Uterus (tissue), 4 donors: ENCODE results near the gene TLN1. TPM values are rescaled to one million over a fixed set of nuclear protein-coding genes. Genes with fewer than 3 reads are reported as not detected.

Experiments
- DNase-seq, 2 donors: peaks; one replicate each; pipeline ENCODE4 v3.0.0-alpha.2; 2019 to 2020
- H3K27ac ChIP-seq, 2 donors: fragments of 200-600 bp; sonication (generic); 1 replicate in 1 of 2; 2 replicates in 1 of 2; pipeline ENCODE4 v1.5.1; 2016 to 2018
- H3K27me3 ChIP-seq, 2 donors: fragments of 200-600 bp; sonication (generic); one replicate each; pipeline ENCODE4 v1.5.1; 2018 to 2019; ENCODE audit warnings: control low read depth in 1 of 2
- H3K36me3 ChIP-seq, 2 donors: fragments of 200-600 bp; sonication (generic); one replicate each; pipeline ENCODE4 v1.5.1; 2019; ENCODE audit warnings: control low read depth in 1 of 2
- H3K4me1 ChIP-seq, 2 donors: fragments of 200-600 bp; sonication (generic); one replicate each; pipeline ENCODE4 v1.5.1; 2018 to 2019; ENCODE audit warnings: control low read depth in 1 of 2
- H3K4me3 ChIP-seq, 2 donors: fragments of 200-600 bp; sonication (generic); 1 replicate in 1 of 2; 2 replicates in 1 of 2; pipeline ENCODE4 v1.5.1; 2018 to 2019; ENCODE audit warnings: mild to moderate bottlenecking in 1 of 2
- H3K9me3 ChIP-seq, 2 donors: fragments of 200-600 bp; sonication (generic); one replicate each; pipeline ENCODE4 v1.5.1; 2019; ENCODE audit warnings: control low read depth in 1 of 2
- CTCF ChIP-seq, 4 experiments: fragments of 200-600 bp in 2 of 4; fragments of 450-650 bp in 2 of 4; sonication (generic) in 2 of 4; IDR thresholded peaks; one replicate each; pipeline ENCODE4 v1.5.1; 2016 to 2019; ENCODE audit warnings: antibody characterized with exemption in 4 of 4, mild to moderate bottlenecking in 2 of 4, moderate library complexity in 1 of 4
- POLR2A ChIP-seq, 2 donors: fragments of 450-650 bp; IDR thresholded peaks; one replicate each; pipeline ENCODE4 v1.6.1; 2016; ENCODE audit warnings: antibody characterized with exemption in 2 of 2, mild to moderate bottlenecking in 1 of 2, moderate library complexity in 1 of 2
- intact Hi-C: fragments of 100-400 bp; cut with DNase I; formaldehyde crosslinking; loops from one replicate; pipeline ENCODE4 v1.15.1; 2023; ENCODE audit warnings: low total_unique reads
- total RNA-seq, 4 donors: library from RNA; depleted of rRNA in 3 of 4; stranded (reverse); fragments of >200 nt in 3 of 4; gene quantifications; one replicate each; pipeline versions ENCODE4 v1.1.0 to v1.2.4, GENCODE V29; 2014 to 2023
- donor health status: DM: yes; HTN: yes; CAD: no.

The TLN1 gene
- total RNA-seq, 4 donors from 2014 or later, result 202 to 540 (median 281) TPM

- H3K9me3 ChIP-seq, result no peaks in the 10 kb centered on the region
- intact Hi-C loops, result no loop called here
- no peak for TF ChIP-seq POLR2A (IDR thresholded peaks at IDR 0.05)
- no peak for TF ChIP-seq CTCF (IDR thresholded peaks at IDR 0.05)
- no peak overlapping the region for H3K4me3 ChIP-seq
- DNase-seq, result no peak
- no peak overlapping the region for H3K27ac ChIP-seq
- peaks cover 0 to 8% of the 10 kb centered on the region in 2 donors for H3K4me1 ChIP-seq
- no peaks in the 10 kb centered on the region for H3K36me3 ChIP-seq
- no peaks in the 10 kb centered on the region for H3K27me3 ChIP-seq
These were observed 5.1 kb upstream of the TLN1 start for GRCh38 chr9:35737143-35737542.

GRCh38 chr9:35736201-35736633, 4.2 kb upstream of the TLN1 start:
- Histone ChIP-seq H3K36me3 (no peaks in the 10 kb centered on the region), H3K27me3 (no peaks in the 10 kb centered on the region), H3K27ac (peak overlapping the region in 1 of 2 donors; percentile 10), H3K4me1 (peaks cover 0 to 8% of the 10 kb centered on the region in 2 donors), H3K4me3 (no peak overlapping the region), H3K9me3 (no peaks in the 10 kb centered on the region)
- intact Hi-C loops, result no loop called here
- TF ChIP-seq POLR2A (IDR thresholded peaks at IDR 0.05) (no peak), CTCF (IDR thresholded peaks at IDR 0.05) (peak; percentile 54 to 82 (median 67))
- peak in 1 of 2 donors; percentile 65 for DNase-seq

- TF ChIP-seq POLR2A (IDR thresholded peaks at IDR 0.05), result no peak
- TF ChIP-seq CTCF (IDR thresholded peaks at IDR 0.05), result no peak
- intact Hi-C loops, result loop anchor here (5.0 kb wide), 1 partner anchor 77 kb away; the partner anchor contains the start of genes CCDC107 and RMRP
These were observed 2.1 kb upstream of the TLN1 start for GRCh38 chr9:35734096-35734495.

GRCh38 chr9:35732800-35733541, 976 bp upstream of the TLN1 start:
- intact Hi-C loops, result loop anchor here (5.0 kb wide), 1 partner anchor 76 kb away; the partner anchor contains the start of genes CCDC107 and RMRP
- H3K36me3 ChIP-seq, result no peaks in the 10 kb centered on the region
- H3K27me3 ChIP-seq, result no peaks in the 10 kb centered on the region
- H3K27ac ChIP-seq, result peak overlapping the region; percentile 94 to 97
- no peaks in the 10 kb centered on the region for H3K9me3 ChIP-seq
- DNase-seq, result no peak
- H3K4me3 ChIP-seq, result peak overlapping the region; percentile 62 to 84
- peaks cover 0 to 8% of the 10 kb centered on the region in 2 donors for H3K4me1 ChIP-seq
- TF ChIP-seq CTCF (IDR thresholded peaks at IDR 0.05) (no peak), POLR2A (IDR thresholded peaks at IDR 0.05) (no peak)

More at GRCh38 chr9:35734096-35734495, 2.1 kb upstream of the TLN1 start:
- Histone ChIP-seq H3K4me3 (no peak overlapping the region), H3K9me3 (no peaks in the 10 kb centered on the region), H3K27me3 (no peaks in the 10 kb centered on the region), H3K36me3 (no peaks in the 10 kb centered on the region), H3K4me1 (peaks cover 0 to 8% of the 10 kb centered on the region in 2 donors), H3K27ac (no peak overlapping the region)
- DNase-seq, result no peak
